SK-N-SH (cell line): Measurements from ENCODE around the gene LIPA. TPM values are rescaled to one million over a fixed set of nuclear protein-coding genes. Genes with fewer than 3 reads are reported as not detected.

Experiments
- CTCF ChIA-PET: fragments of 300-600, 350-600 bp; formaldehyde crosslinking; extraction: SDS; loops from one replicate; lab custom pipeline; 2021; lab: Yijun Ruan, JAX
- POLR2A ChIA-PET: fragments of 350-600 bp; sonication (Branson Sonifier 250); formaldehyde crosslinking; extraction: SDS; loops from one replicate; lab custom pipeline; 2020; ENCODE audit warnings: antibody characterized with exemption, inconsistent platforms; lab: Yijun Ruan, JAX
- DNase-seq: peaks from one replicate; pipeline ENCODE4 v3.0.0; 2012
- H2AFZ ChIP-seq: fragments of 200-600 bp; sonication (generic); 2 replicates; pipeline ENCODE4 v1.8.1; 2016; ENCODE audit warnings: antibody characterized with exemption, mild to moderate bottlenecking, low read depth
- H3F3A ChIP-seq: fragments of 200-600 bp; sonication (generic); replicated peaks from 2 replicates; pipeline ENCODE3; 2016; ENCODE audit warnings: antibody characterized with exemption, mild to moderate bottlenecking; ENCODE audit not compliant: insufficient read depth
- H3K27ac ChIP-seq, 2 experiments: fragments of 200-500 bp in 1 of 2; fragments of 200-600 bp in 1 of 2; sonication (Bioruptor generic) in 1 of 2; sonication (generic), shearing (Covaris generic) in 1 of 2; 2 replicates each; pipeline versions ENCODE4 v1.5.1 to v1.6.1; 2014 to 2016; ENCODE audit warnings: low read depth in 2 of 2, inconsistent platforms in 1 of 2, low read length in 1 of 2, mild to moderate bottlenecking in 1 of 2, mixed read lengths in 1 of 2
- H3K27me3 ChIP-seq: fragments of 200-600 bp; sonication (generic), shearing (Covaris generic); 2 replicates; pipeline ENCODE4 v1.6.1; 2016; ENCODE audit warnings: mixed run types; ENCODE audit not compliant: insufficient read depth
- H3K36me3 ChIP-seq, 2 experiments: fragments of 200-500 bp in 1 of 2; fragments of 200-600 bp in 1 of 2; sonication (Bioruptor generic) in 1 of 2; sonication (generic) in 1 of 2; replicated peaks in 1 of 2; 2 replicates each; pipeline versions ENCODE3 to v1.5.1; 2014 to 2016; ENCODE audit warnings: low read length in 1 of 2, mild to moderate bottlenecking in 1 of 2; ENCODE audit not compliant: insufficient read depth in 2 of 2, control insufficient read depth in 1 of 2
- H3K4me1 ChIP-seq, 2 experiments: fragments of 200-500 bp in 1 of 2; fragments of 200-600 bp in 1 of 2; sonication (Bioruptor generic) in 1 of 2; sonication (generic), shearing (Covaris generic) in 1 of 2; 2 replicates each; pipeline versions ENCODE4 v1.5.1 to v1.6.1; 2014 to 2016; ENCODE audit warnings: low read depth in 1 of 2, low read length in 1 of 2, mixed run types in 1 of 2; ENCODE audit not compliant: insufficient read depth in 2 of 2, control insufficient read depth in 1 of 2
- H3K4me2 ChIP-seq: fragments of 200-600 bp; sonication (generic), shearing (Covaris generic); 2 replicates; pipeline ENCODE4 v1.6.1; 2017; ENCODE audit warnings: mixed run types
- H3K4me3 ChIP-seq, 2 experiments: fragments of 200-500 bp in 1 of 2; fragments of 200-600 bp in 1 of 2; sonication (Bioruptor generic) in 1 of 2; sonication (generic), shearing (Covaris generic) in 1 of 2; 2 replicates each; pipeline versions ENCODE4 v1.5.1 to v1.8.1; 2014 to 2016; ENCODE audit warnings: low read depth in 2 of 2, inconsistent platforms in 1 of 2, low read length in 1 of 2, mild to moderate bottlenecking in 1 of 2, mixed read lengths in 1 of 2, moderate library complexity in 1 of 2
- H3K79me2 ChIP-seq: fragments of 200-600 bp; sonication (generic); 2 replicates; pipeline ENCODE4 v1.8.1; 2017; ENCODE audit warnings: mild to moderate bottlenecking; ENCODE audit not compliant: insufficient read depth
- H3K9ac ChIP-seq: fragments of 200-600 bp; sonication (generic); 2 replicates; pipeline ENCODE4 v1.6.1; 2017; ENCODE audit warnings: mixed run types
- H3K9me2 ChIP-seq: fragments of 200-600 bp; sonication (generic); 2 replicates; pipeline ENCODE4 v1.6.1; 2017; ENCODE audit warnings: mixed run types
- H3K9me3 ChIP-seq: fragments of 200-600 bp; sonication (generic); 2 replicates; pipeline ENCODE4 v1.6.1; 2017; ENCODE audit warnings: mixed run types, mild to moderate bottlenecking, moderate library complexity
- H4K20me1 ChIP-seq: fragments of 200-600 bp; sonication (generic); 2 replicates; pipeline ENCODE4 v1.6.1; 2017; ENCODE audit warnings: mild to moderate bottlenecking, mixed run types; ENCODE audit not compliant: insufficient read depth
- EZH2phosphoT487 ChIP-seq: fragments of 200-600 bp; sonication (generic); IDR thresholded peaks from 2 replicates; pipeline ENCODE4 v1.6.1; 2017; ENCODE audit warnings: low read depth, mixed run types, mild to moderate bottlenecking, antibody characterized with exemption, moderate library complexity, borderline replicate concordance
- FOXJ3 ChIP-seq: sonication (generic); formaldehyde crosslinking; IDR thresholded peaks from 2 replicates; pipeline ENCODE4 v1.5.1; 2020; ENCODE audit warnings: mild to moderate bottlenecking, missing genetic modification reagents
- GABPA ChIP-seq: IDR thresholded peaks from 2 replicates; pipeline ENCODE4 v1.4.0; 2012; ENCODE audit warnings: low read depth, mild to moderate bottlenecking
- JUND ChIP-seq: IDR thresholded peaks from 2 replicates; pipeline ENCODE4 v1.4.0; 2012
- NRF1 ChIP-seq: IDR thresholded peaks from 2 replicates; pipeline ENCODE4 v1.6.1; 2012; ENCODE audit warnings: low read depth, mild to moderate bottlenecking, low read length
- RAD21 ChIP-seq: IDR thresholded peaks from 2 replicates; pipeline ENCODE4 v1.6.1; 2012; ENCODE audit warnings: mild to moderate bottlenecking, low read length
- RXRA ChIP-seq: IDR thresholded peaks from 2 replicates; pipeline ENCODE4 v1.4.0; 2012; ENCODE audit warnings: low read depth, mild to moderate bottlenecking, borderline replicate concordance
- SIN3A ChIP-seq: IDR thresholded peaks from 2 replicates; pipeline ENCODE4 v1.6.1; 2012; ENCODE audit warnings: low read depth, mild to moderate bottlenecking, low read length, moderate library complexity, borderline replicate concordance
- SMC3 ChIP-seq: IDR thresholded peaks from 2 replicates; pipeline ENCODE4 v1.6.1; 2012; ENCODE audit warnings: low read depth, low read length, improper control_type of control experiment
- TAF1 ChIP-seq: IDR thresholded peaks from 2 replicates; pipeline ENCODE4 v1.6.1; 2012; ENCODE audit warnings: low read depth, mild to moderate bottlenecking, low read length, moderate library complexity, borderline replicate concordance
- YY1 ChIP-seq: IDR thresholded peaks from 2 replicates; pipeline ENCODE4 v1.4.0; 2012; ENCODE audit warnings: low read depth, mild to moderate bottlenecking
- WGBS: methylation state at CpG from one replicate; pipeline ENCODE4 v1.1.6; 2017; ENCODE audit warnings: low lambda C conversion rate; 5-methylcytosine and 5-hydroxymethylcytosine counted together
- polyA plus RNA-seq, 3 experiments: library from polyadenylated mRNA; depleted of rRNA; stranded (reverse); fragments of >200 nt; gene quantifications; 2 replicates each; pipeline ENCODE4 v1.2.3, GENCODE V29; 2012
- TF ChIP-seq, protein P1 (sequence below): IDR thresholded peaks from 2 replicates; pipeline ENCODE4 v1.6.1; 2012; ENCODE audit warnings: mild to moderate bottlenecking, low read depth, low read length, moderate library complexity
- TF ChIP-seq, protein P2 (sequence below): fragments of 150-350 bp; IDR thresholded peaks from 2 replicates; pipeline ENCODE4 v1.6.1; 2017; ENCODE audit warnings: antibody characterized with exemption, low read length, low read depth, borderline replicate concordance
- TF ChIP-seq, protein P3 (sequence below): IDR thresholded peaks from 2 replicates; pipeline ENCODE4 v1.4.0; 2012; ENCODE audit warnings: low read depth, borderline replicate concordance

LIPA gene
- polyA plus RNA-seq, 1 of the 3 experiments (the other 2 are of a cell fraction) = 43.2 TPM

DNA sequence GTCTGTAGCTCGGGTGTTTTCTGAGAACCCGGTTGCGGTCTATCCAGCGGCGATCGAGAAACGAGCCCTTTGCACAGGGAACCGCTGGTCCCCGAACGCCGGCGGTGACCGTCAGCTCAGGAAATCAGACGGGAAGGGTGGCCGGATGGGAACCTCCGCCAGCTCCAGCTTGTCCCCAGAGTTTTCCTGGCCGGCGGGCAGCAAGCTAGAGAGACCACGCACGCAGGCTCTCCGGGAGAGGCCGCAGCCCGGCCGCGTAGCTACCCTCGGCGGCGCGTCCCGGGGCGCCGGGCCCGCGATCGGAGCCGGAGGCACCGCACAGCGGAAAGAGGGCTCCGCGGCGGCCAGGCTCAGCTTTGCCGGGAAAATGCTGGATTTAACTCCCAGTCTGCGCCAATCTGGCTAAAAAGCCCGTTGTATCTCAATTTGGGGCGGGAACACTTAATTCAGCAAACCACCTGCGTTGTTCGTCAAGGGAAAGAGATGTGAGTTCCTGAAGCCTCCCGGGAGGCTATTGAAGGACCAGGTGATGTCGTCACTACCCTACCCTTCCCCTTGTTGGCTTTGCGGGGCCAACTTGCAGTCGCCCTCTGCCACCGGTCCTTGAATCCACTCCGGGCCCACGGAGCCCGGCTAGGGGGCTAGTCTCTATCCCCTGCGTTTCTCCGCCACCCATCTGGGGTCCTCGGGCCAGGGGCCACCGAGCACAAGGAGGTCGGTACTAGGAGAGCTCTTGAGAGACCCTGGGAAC is 43.6 kb downstream of the LIPA start:
- peak; percentile 68 for DNase-seq
- 34% methylated on average over 30 of the region's 60 CpGs for WGBS
- Histone ChIP-seq H3K27me3 (peaks cover 22% of the 10 kb centered on the region; the same call in 1 of the 2 replicates), H3K9me2 (no peaks in the 10 kb centered on the region), H3K4me2 (peak overlapping the region; percentile 77), H3K79me2 (no peaks in the 10 kb centered on the region), H3K4me1 (peaks cover 8 to 19% of the 10 kb centered on the region in 2 experiments; a peak in 3 of 4 replicates), H2AFZ (peak overlapping the region; percentile 74), H3K9me3 (no peaks in the 10 kb centered on the region), H3F3A (peaks cover 16% of the 10 kb centered on the region), H3K27ac (no peak overlapping the region), H4K20me1 (no peaks in the 10 kb centered on the region), H3K4me3 (peak overlapping the region; percentile 49 to 67), H3K9ac (0 out of 2 replicates have a peak overlapping the region, but pooled peaks have one; percentile 5), H3K36me3 (no peaks in the 10 kb centered on the region)
- CTCF ChIA-PET = interaction anchor here (0.6 to 6.5 kb wide), 12 partner anchors 10 to 1647 kb away, joined by 3 to 71 read pairs (median 6); no protein-coding TSS in a partner anchor
- POLR2A ChIA-PET = no interaction called here
- no peak for TF ChIP-seq TAF1
- TF ChIP-seq GABPA = no peak

DNA sequence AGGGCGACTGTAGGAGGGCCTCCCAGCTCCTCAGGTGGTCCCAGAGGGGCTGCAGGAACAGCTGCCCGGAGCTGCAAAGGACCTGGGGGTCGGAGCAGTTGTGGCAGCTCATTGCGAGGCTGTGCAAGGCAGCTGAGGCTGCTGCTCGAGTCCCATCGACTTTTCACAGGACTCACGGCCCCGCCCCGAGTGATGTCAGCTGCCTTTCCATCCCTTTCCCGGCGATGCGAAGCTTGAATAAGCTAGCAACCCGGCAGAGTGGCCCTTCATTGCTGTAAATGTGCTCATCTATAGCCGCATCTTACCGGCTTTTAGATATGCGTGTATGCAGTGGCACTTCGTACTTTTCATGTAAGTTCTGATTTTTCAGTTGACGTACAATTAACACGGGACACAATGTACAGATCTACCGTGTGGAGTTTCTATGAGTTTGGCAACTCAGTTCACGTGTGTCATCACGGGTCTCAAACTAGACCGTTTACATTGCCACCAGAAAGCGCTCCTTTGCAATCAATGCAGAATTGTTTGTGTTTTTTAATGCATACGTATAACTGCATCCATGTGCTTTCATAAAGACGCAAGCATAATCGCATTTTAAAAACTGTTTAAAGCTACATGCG is 44.3 kb downstream of the LIPA start, which contains the start of gene CH25H:
TSS of gene CH25H (minus strand) at position 137 of the 620 bp plus-strand sequence. CDS start at position 112, 25 bp downstream.
- Histone ChIP-seq H3K4me3 (peak within 1 kb of the TSS; percentile 49 to 67), H2AFZ (peak within 1 kb of the TSS; percentile 74), H3K9me2 (no peaks in the 10 kb centered on the region), H3K79me2 (no peaks in the 10 kb centered on the region), H3K27ac (no peak within 1 kb of the TSS), H4K20me1 (no peaks in the 10 kb centered on the region), H3F3A (peaks cover 15% of the 10 kb centered on the region), H3K9ac (0 out of 2 replicates have a peak within 1 kb of the TSS, but pooled peaks have one; percentile 5), H3K4me2 (peak within 1 kb of the TSS; percentile 77), H3K9me3 (no peaks in the 10 kb centered on the region), H3K27me3 (peaks cover 22% of the 10 kb centered on the region; the same call in 1 of the 2 replicates), H3K36me3 (no peaks in the 10 kb centered on the region), H3K4me1 (peaks cover 7 to 19% of the 10 kb centered on the region in 2 experiments; a peak in 3 of 4 replicates)
- DNase-seq = peak; percentile 72
- TF ChIP-seq SMC3 (no peak), SIN3A (no peak), JUND (no peak), FOXJ3 (CRISPR knock-in tag) (no peak), YY1 (no peak), EZH2phosphoT487 (no peak), NRF1 (no peak), RXRA (no peak), RAD21 (no peak)
- TF ChIP-seq, protein P1, sequence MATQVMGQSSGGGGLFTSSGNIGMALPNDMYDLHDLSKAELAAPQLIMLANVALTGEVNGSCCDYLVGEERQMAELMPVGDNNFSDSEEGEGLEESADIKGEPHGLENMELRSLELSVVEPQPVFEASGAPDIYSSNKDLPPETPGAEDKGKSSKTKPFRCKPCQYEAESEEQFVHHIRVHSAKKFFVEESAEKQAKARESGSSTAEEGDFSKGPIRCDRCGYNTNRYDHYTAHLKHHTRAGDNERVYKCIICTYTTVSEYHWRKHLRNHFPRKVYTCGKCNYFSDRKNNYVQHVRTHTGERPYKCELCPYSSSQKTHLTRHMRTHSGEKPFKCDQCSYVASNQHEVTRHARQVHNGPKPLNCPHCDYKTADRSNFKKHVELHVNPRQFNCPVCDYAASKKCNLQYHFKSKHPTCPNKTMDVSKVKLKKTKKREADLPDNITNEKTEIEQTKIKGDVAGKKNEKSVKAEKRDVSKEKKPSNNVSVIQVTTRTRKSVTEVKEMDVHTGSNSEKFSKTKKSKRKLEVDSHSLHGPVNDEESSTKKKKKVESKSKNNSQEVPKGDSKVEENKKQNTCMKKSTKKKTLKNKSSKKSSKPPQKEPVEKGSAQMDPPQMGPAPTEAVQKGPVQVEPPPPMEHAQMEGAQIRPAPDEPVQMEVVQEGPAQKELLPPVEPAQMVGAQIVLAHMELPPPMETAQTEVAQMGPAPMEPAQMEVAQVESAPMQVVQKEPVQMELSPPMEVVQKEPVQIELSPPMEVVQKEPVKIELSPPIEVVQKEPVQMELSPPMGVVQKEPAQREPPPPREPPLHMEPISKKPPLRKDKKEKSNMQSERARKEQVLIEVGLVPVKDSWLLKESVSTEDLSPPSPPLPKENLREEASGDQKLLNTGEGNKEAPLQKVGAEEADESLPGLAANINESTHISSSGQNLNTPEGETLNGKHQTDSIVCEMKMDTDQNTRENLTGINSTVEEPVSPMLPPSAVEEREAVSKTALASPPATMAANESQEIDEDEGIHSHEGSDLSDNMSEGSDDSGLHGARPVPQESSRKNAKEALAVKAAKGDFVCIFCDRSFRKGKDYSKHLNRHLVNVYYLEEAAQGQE = no peak
- TF ChIP-seq, protein P2, sequence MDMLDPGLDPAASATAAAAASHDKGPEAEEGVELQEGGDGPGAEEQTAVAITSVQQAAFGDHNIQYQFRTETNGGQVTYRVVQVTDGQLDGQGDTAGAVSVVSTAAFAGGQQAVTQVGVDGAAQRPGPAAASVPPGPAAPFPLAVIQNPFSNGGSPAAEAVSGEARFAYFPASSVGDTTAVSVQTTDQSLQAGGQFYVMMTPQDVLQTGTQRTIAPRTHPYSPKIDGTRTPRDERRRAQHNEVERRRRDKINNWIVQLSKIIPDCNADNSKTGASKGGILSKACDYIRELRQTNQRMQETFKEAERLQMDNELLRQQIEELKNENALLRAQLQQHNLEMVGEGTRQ = no peak
- TF ChIP-seq, protein P3, sequence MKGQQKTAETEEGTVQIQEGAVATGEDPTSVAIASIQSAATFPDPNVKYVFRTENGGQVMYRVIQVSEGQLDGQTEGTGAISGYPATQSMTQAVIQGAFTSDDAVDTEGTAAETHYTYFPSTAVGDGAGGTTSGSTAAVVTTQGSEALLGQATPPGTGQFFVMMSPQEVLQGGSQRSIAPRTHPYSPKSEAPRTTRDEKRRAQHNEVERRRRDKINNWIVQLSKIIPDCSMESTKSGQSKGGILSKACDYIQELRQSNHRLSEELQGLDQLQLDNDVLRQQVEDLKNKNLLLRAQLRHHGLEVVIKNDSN = no peak
- ChIA-PET POLR2A (no interaction called here), CTCF (interaction anchor here (0.6 to 6.5 kb wide), 13 partner anchors 8 to 1647 kb away, joined by 3 to 71 read pairs (median 6); no protein-coding TSS in a partner anchor)
- 2% methylated on average over 22 of the region's 28 CpGs for WGBS
